Peyer's patch (tissue), 4 donors: Measurements from ENCODE around the gene LCE1A.

ENCODE experiments used
- POLR2A ChIP-seq, 2 donors: fragments of 450-650 bp; IDR thresholded peaks; one replicate each; pipeline ENCODE4 v1.5.1; 2017; ENCODE audit warnings: antibody characterized with exemption in 2 of 2, mild to moderate bottlenecking in 2 of 2, moderate library complexity in 2 of 2
- TF ChIP-seq, protein P1 (sequence below), 6 experiments: fragments of 450-650 bp in 4 of 6; fragments of 200-600 bp in 2 of 6; sonication (generic) in 1 of 6; IDR thresholded peaks; one replicate each; pipeline ENCODE4 v1.5.1; 2017 to 2019; ENCODE audit warnings: antibody characterized with exemption in 6 of 6, mild to moderate bottlenecking in 3 of 6, moderate library complexity in 1 of 6

DNA sequence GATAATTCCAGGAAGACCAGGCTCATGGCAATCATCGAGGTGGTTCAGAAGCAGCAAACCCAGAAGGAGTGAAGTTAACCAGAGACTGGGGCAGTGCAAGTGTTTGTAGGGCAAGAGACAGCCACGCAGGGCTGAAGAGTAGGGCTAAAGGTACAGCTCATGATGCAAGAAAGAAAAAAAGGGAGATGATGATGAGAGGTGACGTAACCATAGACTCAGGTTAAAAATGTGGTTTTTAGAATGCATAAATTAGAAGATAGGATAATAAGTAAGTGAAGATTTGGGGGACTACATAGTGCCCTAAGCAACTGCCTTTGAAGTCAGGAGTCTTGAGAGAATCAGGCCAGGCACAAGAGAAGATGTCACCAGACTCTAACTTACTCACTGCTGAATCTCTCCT, 32.9 kb downstream of the LCE1A start:
- TF ChIP-seq, protein P1, sequence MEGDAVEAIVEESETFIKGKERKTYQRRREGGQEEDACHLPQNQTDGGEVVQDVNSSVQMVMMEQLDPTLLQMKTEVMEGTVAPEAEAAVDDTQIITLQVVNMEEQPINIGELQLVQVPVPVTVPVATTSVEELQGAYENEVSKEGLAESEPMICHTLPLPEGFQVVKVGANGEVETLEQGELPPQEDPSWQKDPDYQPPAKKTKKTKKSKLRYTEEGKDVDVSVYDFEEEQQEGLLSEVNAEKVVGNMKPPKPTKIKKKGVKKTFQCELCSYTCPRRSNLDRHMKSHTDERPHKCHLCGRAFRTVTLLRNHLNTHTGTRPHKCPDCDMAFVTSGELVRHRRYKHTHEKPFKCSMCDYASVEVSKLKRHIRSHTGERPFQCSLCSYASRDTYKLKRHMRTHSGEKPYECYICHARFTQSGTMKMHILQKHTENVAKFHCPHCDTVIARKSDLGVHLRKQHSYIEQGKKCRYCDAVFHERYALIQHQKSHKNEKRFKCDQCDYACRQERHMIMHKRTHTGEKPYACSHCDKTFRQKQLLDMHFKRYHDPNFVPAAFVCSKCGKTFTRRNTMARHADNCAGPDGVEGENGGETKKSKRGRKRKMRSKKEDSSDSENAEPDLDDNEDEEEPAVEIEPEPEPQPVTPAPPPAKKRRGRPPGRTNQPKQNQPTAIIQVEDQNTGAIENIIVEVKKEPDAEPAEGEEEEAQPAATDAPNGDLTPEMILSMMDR (IDR thresholded peaks at IDR 0.05): no peak
- TF ChIP-seq POLR2A (IDR thresholded peaks at IDR 0.05): no peak
